ENCODE data around the gene DNAI2. TPM values are rescaled to one million over a fixed set of nuclear protein-coding genes. Genes with fewer than 3 reads are reported as not detected.

DNAI2 gene, protein sequence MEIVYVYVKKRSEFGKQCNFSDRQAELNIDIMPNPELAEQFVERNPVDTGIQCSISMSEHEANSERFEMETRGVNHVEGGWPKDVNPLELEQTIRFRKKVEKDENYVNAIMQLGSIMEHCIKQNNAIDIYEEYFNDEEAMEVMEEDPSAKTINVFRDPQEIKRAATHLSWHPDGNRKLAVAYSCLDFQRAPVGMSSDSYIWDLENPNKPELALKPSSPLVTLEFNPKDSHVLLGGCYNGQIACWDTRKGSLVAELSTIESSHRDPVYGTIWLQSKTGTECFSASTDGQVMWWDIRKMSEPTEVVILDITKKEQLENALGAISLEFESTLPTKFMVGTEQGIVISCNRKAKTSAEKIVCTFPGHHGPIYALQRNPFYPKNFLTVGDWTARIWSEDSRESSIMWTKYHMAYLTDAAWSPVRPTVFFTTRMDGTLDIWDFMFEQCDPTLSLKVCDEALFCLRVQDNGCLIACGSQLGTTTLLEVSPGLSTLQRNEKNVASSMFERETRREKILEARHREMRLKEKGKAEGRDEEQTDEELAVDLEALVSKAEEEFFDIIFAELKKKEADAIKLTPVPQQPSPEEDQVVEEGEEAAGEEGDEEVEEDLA
- not detected in 2 replicates for total RNA-seq

DNA sequence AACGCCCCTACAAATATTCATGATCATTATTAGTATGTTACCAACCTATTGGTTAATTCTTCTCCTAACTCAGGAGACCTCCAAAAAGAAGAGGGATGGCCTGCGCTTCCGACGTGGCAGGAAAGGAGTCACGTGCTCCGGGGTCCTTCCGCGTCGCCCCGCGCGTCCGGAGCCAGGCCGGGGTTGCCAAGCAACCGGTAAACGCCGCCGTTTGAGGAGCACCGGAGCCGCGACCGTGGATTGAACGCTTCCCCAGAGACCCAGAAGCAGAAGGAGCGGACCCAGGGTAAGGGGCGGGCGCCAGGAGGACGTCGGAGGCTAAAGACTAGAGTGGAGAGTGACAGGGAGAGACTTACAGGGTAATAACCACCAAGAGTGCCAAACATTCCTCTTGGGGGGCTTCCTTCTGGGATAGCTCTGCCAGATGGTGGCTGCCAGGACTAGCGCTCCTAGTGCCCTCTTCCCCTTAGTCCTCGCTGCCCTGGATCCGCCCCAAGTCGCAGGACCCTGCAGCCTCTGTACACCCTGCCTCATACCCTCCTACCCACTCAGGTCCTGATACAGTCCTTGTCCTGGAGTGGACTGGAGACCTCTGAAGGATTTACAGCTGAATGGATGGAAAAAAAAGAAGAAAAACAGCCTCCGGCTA is at the start of gene DNAI2:
Gene DNAI2 (plus strand): TSS at position 175 of the 649 bp plus-strand sequence. CDS start 7,584 bp downstream, outside the sequence.
- DNase-seq (ENCODE audit: insufficient read length, low spot score, missing footprints), result no peak
- no peaks in the 10 kb centered on the region for H3K79me2 ChIP-seq (ENCODE audit: insufficient read depth, low read length)
- TF ChIP-seq, protein P1, sequence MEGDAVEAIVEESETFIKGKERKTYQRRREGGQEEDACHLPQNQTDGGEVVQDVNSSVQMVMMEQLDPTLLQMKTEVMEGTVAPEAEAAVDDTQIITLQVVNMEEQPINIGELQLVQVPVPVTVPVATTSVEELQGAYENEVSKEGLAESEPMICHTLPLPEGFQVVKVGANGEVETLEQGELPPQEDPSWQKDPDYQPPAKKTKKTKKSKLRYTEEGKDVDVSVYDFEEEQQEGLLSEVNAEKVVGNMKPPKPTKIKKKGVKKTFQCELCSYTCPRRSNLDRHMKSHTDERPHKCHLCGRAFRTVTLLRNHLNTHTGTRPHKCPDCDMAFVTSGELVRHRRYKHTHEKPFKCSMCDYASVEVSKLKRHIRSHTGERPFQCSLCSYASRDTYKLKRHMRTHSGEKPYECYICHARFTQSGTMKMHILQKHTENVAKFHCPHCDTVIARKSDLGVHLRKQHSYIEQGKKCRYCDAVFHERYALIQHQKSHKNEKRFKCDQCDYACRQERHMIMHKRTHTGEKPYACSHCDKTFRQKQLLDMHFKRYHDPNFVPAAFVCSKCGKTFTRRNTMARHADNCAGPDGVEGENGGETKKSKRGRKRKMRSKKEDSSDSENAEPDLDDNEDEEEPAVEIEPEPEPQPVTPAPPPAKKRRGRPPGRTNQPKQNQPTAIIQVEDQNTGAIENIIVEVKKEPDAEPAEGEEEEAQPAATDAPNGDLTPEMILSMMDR (IDR thresholded peaks at IDR 0.05; ENCODE audit: extremely low read depth, low read depth, low read length), result no peak
- H3K4me2 ChIP-seq (ENCODE audit: insufficient read depth, low read length), result no peak within 1 kb of the TSS
- H4K20me1 ChIP-seq (ENCODE audit: insufficient read depth, low read length), result no peaks in the 10 kb centered on the region
- H3K27ac ChIP-seq (ENCODE audit: low read depth, low read length), result no peak within 1 kb of the TSS
- no peak within 1 kb of the TSS for H3K4me3 ChIP-seq (ENCODE audit: insufficient read depth, low read length)
- H3K36me3 ChIP-seq (ENCODE audit: insufficient read depth, low read length), result no peaks in the 10 kb centered on the region
- H3K9me3 ChIP-seq (ENCODE audit: low read depth, low read length), result no peaks in the 10 kb centered on the region
- no peak within 1 kb of the TSS for H2AFZ ChIP-seq (ENCODE audit: low read length)
- peaks cover 17% of the 10 kb centered on the region for H3K27me3 ChIP-seq (ENCODE audit: insufficient read depth, low read length)
- peaks cover 3% of the 10 kb centered on the region for H3K4me1 ChIP-seq (ENCODE audit: insufficient read depth, low read length)

- TF ChIP-seq, protein P1 (IDR thresholded peaks at IDR 0.05; ENCODE audit: extremely low read depth, low read depth, low read length), result no peak
- peak; percentile 41 for DNase-seq (ENCODE audit: insufficient read length, low spot score, missing footprints)
- Histone ChIP-seq H3K27ac (ENCODE audit: low read depth, low read length) (no peak overlapping the region), H3K4me3 (ENCODE audit: insufficient read depth, low read length) (no peak overlapping the region), H3K79me2 (ENCODE audit: insufficient read depth, low read length) (no peaks in the 10 kb centered on the region), H3K27me3 (ENCODE audit: insufficient read depth, low read length) (no peaks in the 10 kb centered on the region), H2AFZ (ENCODE audit: low read length) (no peak overlapping the region), H3K36me3 (ENCODE audit: insufficient read depth, low read length) (no peaks in the 10 kb centered on the region), H3K9me3 (ENCODE audit: low read depth, low read length) (no peaks in the 10 kb centered on the region), H3K4me1 (ENCODE audit: insufficient read depth, low read length) (no peaks in the 10 kb centered on the region), H3K4me2 (ENCODE audit: insufficient read depth, low read length) (no peak overlapping the region), H4K20me1 (ENCODE audit: insufficient read depth, low read length) (no peaks in the 10 kb centered on the region)
Measured at GRCh38 chr17:74224959-74225725, 48.9 kb upstream of the DNAI2 start.

DNA sequence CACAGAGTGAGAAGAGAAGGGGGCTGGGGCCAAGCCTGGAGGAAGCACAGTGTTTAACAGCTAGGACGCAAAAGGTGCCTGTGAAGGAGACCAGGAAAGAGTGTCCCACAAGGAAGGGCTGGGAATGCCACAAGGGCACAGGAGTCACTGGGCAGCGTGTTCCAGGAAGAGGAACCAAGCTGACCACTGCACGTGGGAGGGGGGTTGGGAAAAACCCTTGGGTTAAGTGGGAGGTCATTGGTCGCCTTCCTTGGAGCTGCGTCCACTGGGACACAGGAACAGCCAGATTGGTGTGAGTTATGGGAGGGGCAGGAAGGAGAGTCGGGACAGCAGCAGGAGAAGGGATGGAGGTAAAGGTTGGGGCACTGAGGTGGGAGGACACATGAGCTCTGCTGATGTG is 47.8 kb upstream of the DNAI2 start:
- Histone ChIP-seq H3K9me3 (ENCODE audit: low read depth, low read length) (no peaks in the 10 kb centered on the region), H4K20me1 (ENCODE audit: insufficient read depth, low read length) (no peaks in the 10 kb centered on the region), H3K79me2 (ENCODE audit: insufficient read depth, low read length) (no peaks in the 10 kb centered on the region), H3K4me3 (ENCODE audit: insufficient read depth, low read length) (no peak overlapping the region), H3K4me2 (ENCODE audit: insufficient read depth, low read length) (no peak overlapping the region), H3K36me3 (ENCODE audit: insufficient read depth, low read length) (no peaks in the 10 kb centered on the region), H3K27me3 (ENCODE audit: insufficient read depth, low read length) (no peaks in the 10 kb centered on the region), H3K27ac (ENCODE audit: low read depth, low read length) (no peak overlapping the region), H2AFZ (ENCODE audit: low read length) (no peak overlapping the region), H3K4me1 (ENCODE audit: insufficient read depth, low read length) (no peaks in the 10 kb centered on the region)
- TF ChIP-seq, protein P1 (IDR thresholded peaks at IDR 0.05; ENCODE audit: extremely low read depth, low read depth, low read length), result no peak
- no peak for DNase-seq (ENCODE audit: insufficient read length, low spot score, missing footprints)
